ENCODE data around the gene C11orf68. TPM values are rescaled to one million over a fixed set of nuclear protein-coding genes. Genes with fewer than 3 reads are reported as not detected.

C11orf68 gene
- total RNA-seq, 3 donors from 2014 or later = 24.9 to 42.2 (median 28.8) TPM

- no peaks in the 10 kb centered on the region for H3K9me3 ChIP-seq
- no peaks in the 10 kb centered on the region for H3K36me3 ChIP-seq (ENCODE audit: low read depth)
- peak overlapping the region; percentile 94 for H3K4me3 ChIP-seq
- intact Hi-C loops (cut with DNase I, micrococcal nuclease) = no loop called here
- ATAC-seq = no peak
- DNase-seq = peak; percentile 42 to 76 (median 48)
- TF ChIP-seq CTCF (IDR thresholded peaks at IDR 0.05) = no peak
- peaks cover 33% of the 10 kb centered on the region for H3K4me1 ChIP-seq (ENCODE audit: low read depth)
Observed at GRCh38 chr11:65920372-65920802, 1.5 kb upstream of the C11orf68 start.

- no peaks in the 10 kb centered on the region for H3K36me3 ChIP-seq (ENCODE audit: low read depth)
- DNase-seq (peak in 2 of 3 donors; percentile 76 to 85), ATAC-seq (peak; percentile 35)
- intact Hi-C loops (cut with DNase I, micrococcal nuclease) = no loop called here
- peak overlapping the region; percentile 94 for H3K4me3 ChIP-seq
- no peak for TF ChIP-seq CTCF (IDR thresholded peaks at IDR 0.05)
- peaks cover 36% of the 10 kb centered on the region for H3K4me1 ChIP-seq (ENCODE audit: low read depth)
- H3K9me3 ChIP-seq = no peaks in the 10 kb centered on the region
Observed at GRCh38 chr11:65919573-65920371, 910 bp upstream of the C11orf68 start.

- intact Hi-C loops (cut with DNase I, micrococcal nuclease) = no loop called here
- Histone ChIP-seq H3K4me3 (peak within 1 kb of the TSS; percentile 94), H3K4me1 (ENCODE audit: low read depth) (peaks cover 36% of the 10 kb centered on the region), H3K36me3 (ENCODE audit: low read depth) (no peaks in the 10 kb centered on the region), H3K9me3 (no peaks in the 10 kb centered on the region)
- DNase-seq (peak; percentile 99 to 100 (median 99)), ATAC-seq (peak; percentile 91)
- TF ChIP-seq CTCF (IDR thresholded peaks at IDR 0.05) = no peak
Observed at GRCh38 chr11:65919141-65919572, 295 bp upstream of the C11orf68 start, which contains the start of gene DRAP1. Gene DRAP1 (plus strand): TSS chr11:65919426. CDS start chr11:65919502, 76 bp downstream.

GRCh38 chr11:65917434-65918210 lies 1.2 kb downstream of the C11orf68 start:
- H3K4me1 ChIP-seq (ENCODE audit: low read depth) = peaks cover 36% of the 10 kb centered on the region
- intact Hi-C loops (cut with DNase I, micrococcal nuclease) = no loop called here
- H3K4me3 ChIP-seq = peak overlapping the region; percentile 94
- no peak for TF ChIP-seq CTCF (IDR thresholded peaks at IDR 0.05)
- no peaks in the 10 kb centered on the region for H3K36me3 ChIP-seq (ENCODE audit: low read depth)
- H3K9me3 ChIP-seq = no peaks in the 10 kb centered on the region
- ATAC-seq (no peak), DNase-seq (peak in 2 of 3 donors; percentile 50 to 69)

- no peak overlapping the region for H3K4me3 ChIP-seq
- no peak for DNase-seq
- no peak for ATAC-seq
- intact Hi-C loops (cut with DNase I, micrococcal nuclease) = no loop called here
- TF ChIP-seq CTCF (IDR thresholded peaks at IDR 0.05) = no peak
- no peaks in the 10 kb centered on the region for H3K9me3 ChIP-seq
- peaks cover 39% of the 10 kb centered on the region for H3K4me1 ChIP-seq (ENCODE audit: low read depth)
- no peaks in the 10 kb centered on the region for H3K36me3 ChIP-seq (ENCODE audit: low read depth)
Observed at GRCh38 chr11:65917077-65917433, 1.8 kb downstream of the C11orf68 start.
